Measurements from ENCODE around the gene RMRP. TPM values are rescaled to one million over a fixed set of nuclear protein-coding genes. Genes with fewer than 3 reads are reported as not detected.

Gene RMRP
- total and polyA plus RNA-seq, 2 donors (not counting 1 experiment from before 2014, with no cell fraction given), result 7,890 TPM; not detected in 1

DNA sequence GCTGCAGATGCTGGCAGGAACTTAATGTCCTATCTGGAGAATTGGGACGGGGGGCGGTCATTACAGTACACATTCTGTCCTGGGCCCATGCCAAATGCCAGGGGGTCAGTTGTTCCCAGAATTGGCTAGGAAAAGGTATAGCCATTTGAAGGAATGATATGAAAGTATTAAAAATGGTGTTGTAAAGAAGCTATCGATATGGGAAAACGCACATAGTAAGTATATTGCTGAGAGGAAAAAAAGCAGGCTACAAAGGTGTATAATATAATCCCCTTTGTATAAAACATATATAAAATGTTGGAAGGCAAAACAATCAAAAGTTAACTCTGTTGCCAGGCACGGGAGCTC lies 7.6 kb upstream of the RMRP start:
- peaks cover 55% of the 10 kb centered on the region for H3K4me1 Mint-ChIP-seq
- H4K20me1 ChIP-seq (ENCODE audit: control insufficient read depth, insufficient read depth, low read length, poor library complexity, severe bottlenecking), result no peaks in the 10 kb centered on the region

More for the DNA sequence above, 7.6 kb upstream of the RMRP start:
- ChIA-PET CTCF (interaction anchor here (1.0 to 15.0 kb wide), 11 partner anchors 9 to 70 kb away, joined by 3 to 268 read pairs (median 7); partner anchors contain the start of genes CD72, CREB3, SIT1 and TLN1), POLR2A (interaction anchor here (1.5 to 1.8 kb wide), 2 partner anchors 18 to 52 kb away, joined by 4 to 6 read pairs; no protein-coding TSS in a partner anchor)
- no peak for TF ChIP-seq EZH2 (IDR thresholded peaks at IDR 0.05; ENCODE audit: borderline replicate concordance, insufficient read depth, low read depth, low read length, poor library complexity, severe bottlenecking)
- TF ChIP-seq CTCF (IDR thresholded peaks at IDR 0.05), result no peak
- Histone ChIP-seq H3K4me2 (replicated peaks; ENCODE audit: low read depth, low read length, poor library complexity, severe bottlenecking) (peak overlapping the region; percentile 85), H3K27ac (ENCODE audit: low read length in 2 of 2) (no peak overlapping the region), H3K79me2 (ENCODE audit: control insufficient read depth, insufficient read depth, low read length) (peaks cover 6% of the 10 kb centered on the region), H3K27me3 (replicated peaks in 1 of 4; ENCODE audit: control extremely low read depth in 1 of 4, control insufficient read depth in 3 of 4, insufficient read depth in 4 of 4, low read length in 3 of 4) (no peaks in the 10 kb centered on the region), H3K9me3 (ENCODE audit: control extremely low read depth in 1 of 3, control insufficient read depth in 2 of 3, insufficient read depth in 1 of 3, low read length in 2 of 3) (no peaks in the 10 kb centered on the region), H3K9ac (ENCODE audit: low read length) (peak overlapping the region; percentile 71), H3K36me3 (replicated peaks in 1 of 2; ENCODE audit: control extremely low read depth in 1 of 2, control insufficient read depth in 1 of 2, extremely low read depth in 1 of 2, insufficient read depth in 2 of 2, low read length in 1 of 2) (peaks cover 0 to 9% of the 10 kb centered on the region in 2 experiments), H3K4me1 (ENCODE audit: control insufficient read depth in 2 of 2, insufficient read depth in 2 of 2, low read length in 2 of 2) (peaks cover 34 to 50% of the 10 kb centered on the region in 2 donors), H2AFZ (ENCODE audit: insufficient read depth, low read depth, low read length, poor library complexity, severe bottlenecking) (peak overlapping the region; percentile 83), H3K4me3 (ENCODE audit: control extremely low read depth in 1 of 5, extremely low read depth in 1 of 5, insufficient read depth in 1 of 5, low read depth in 2 of 5, low read length in 4 of 5) (peak overlapping the region; percentile 50 to 78 (median 60))
- intact Hi-C loops (cut with micrococcal nuclease), result no loop called here
- Mint-ChIP-seq H3K27me3 (no peaks in the 10 kb centered on the region), H3K4me3 (peak overlapping the region; percentile 88), H3K9me3 (ENCODE audit: insufficient read depth) (no peaks in the 10 kb centered on the region), H3K27ac (peak overlapping the region; percentile 55)
- 8% methylated on average over 2 of the region's 5 CpGs for WGBS (ENCODE audit: insufficient coverage)
- no peak for ATAC-seq (ENCODE audit: low read depth)
- DNase-seq, result no peak

All from B cell (primary cell).